Liver (tissue), 3 donors: ENCODE measurements around the gene CCL22.

Experiments
- GABPA ChIP-seq, 2 donors: IDR thresholded peaks in 1 of 2; conservative IDR thresholded peaks in 1 of 2; 2 replicates each; pipeline ENCODE4 v1.6.1; 2016; ENCODE audit warnings: antibody characterized with exemption in 2 of 2, mild to moderate bottlenecking in 1 of 2, moderate library complexity in 1 of 2
- JUND ChIP-seq, 2 donors: IDR thresholded peaks; 2 replicates each; pipeline ENCODE4 v1.6.1; 2016; ENCODE audit warnings: antibody characterized with exemption in 2 of 2
- RAD21 ChIP-seq, 2 donors: IDR thresholded peaks; 2 replicates each; pipeline ENCODE4 v1.6.1; 2016; ENCODE audit warnings: antibody characterized with exemption in 2 of 2, mild to moderate bottlenecking in 2 of 2
- RXRA ChIP-seq, 2 donors: IDR thresholded peaks; 2 replicates each; pipeline ENCODE4 v1.6.1; 2017 to 2018; ENCODE audit warnings: antibody characterized with exemption in 2 of 2, mild to moderate bottlenecking in 1 of 2
- SP1 ChIP-seq: IDR thresholded peaks from 2 replicates; pipeline ENCODE4 v1.6.1; 2018; ENCODE audit warnings: antibody characterized with exemption, mild to moderate bottlenecking
- TF ChIP-seq, protein P1 (sequence below): IDR thresholded peaks from 2 replicates; pipeline ENCODE4 v1.6.1; 2016; ENCODE audit warnings: antibody characterized with exemption, mild to moderate bottlenecking
- TF ChIP-seq, protein P2 (sequence below): fragments of 150-350 bp; IDR thresholded peaks from 2 replicates; pipeline ENCODE4 v1.5.1; 2017; ENCODE audit warnings: improper control_type of control experiment, low read depth, low read length; ENCODE audit not compliant: missing input control
- TF ChIP-seq, protein P3 (sequence below): IDR thresholded peaks from 2 replicates; pipeline ENCODE4 v1.6.1; 2016; ENCODE audit warnings: antibody characterized with exemption
- TF ChIP-seq, protein P4 (sequence below): IDR thresholded peaks from 2 replicates; pipeline ENCODE4 v1.6.1; 2016; ENCODE audit warnings: antibody characterized with exemption
- donor health status: healthy.
- donor health status: healthy.

DNA sequence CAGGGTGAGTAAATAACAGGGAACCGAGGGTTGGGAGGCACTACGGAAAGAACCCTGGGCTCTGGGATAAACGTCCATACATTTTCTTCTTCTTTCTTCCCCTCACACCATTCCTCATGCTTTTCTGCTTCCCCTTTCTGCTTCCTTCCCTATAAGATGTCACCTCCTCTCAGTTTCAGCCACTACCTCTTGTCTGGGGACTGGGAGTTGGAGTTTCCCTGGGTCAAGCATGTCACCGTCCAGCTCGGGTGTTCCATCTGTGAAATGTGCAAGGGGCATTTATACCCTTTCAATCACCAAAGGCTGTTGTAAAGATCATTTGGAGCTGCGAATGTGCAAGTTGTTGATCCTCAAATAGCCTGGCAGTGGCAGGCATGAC lies 17.5 kb upstream of the CCL22 start:
- TF ChIP-seq, protein P1, sequence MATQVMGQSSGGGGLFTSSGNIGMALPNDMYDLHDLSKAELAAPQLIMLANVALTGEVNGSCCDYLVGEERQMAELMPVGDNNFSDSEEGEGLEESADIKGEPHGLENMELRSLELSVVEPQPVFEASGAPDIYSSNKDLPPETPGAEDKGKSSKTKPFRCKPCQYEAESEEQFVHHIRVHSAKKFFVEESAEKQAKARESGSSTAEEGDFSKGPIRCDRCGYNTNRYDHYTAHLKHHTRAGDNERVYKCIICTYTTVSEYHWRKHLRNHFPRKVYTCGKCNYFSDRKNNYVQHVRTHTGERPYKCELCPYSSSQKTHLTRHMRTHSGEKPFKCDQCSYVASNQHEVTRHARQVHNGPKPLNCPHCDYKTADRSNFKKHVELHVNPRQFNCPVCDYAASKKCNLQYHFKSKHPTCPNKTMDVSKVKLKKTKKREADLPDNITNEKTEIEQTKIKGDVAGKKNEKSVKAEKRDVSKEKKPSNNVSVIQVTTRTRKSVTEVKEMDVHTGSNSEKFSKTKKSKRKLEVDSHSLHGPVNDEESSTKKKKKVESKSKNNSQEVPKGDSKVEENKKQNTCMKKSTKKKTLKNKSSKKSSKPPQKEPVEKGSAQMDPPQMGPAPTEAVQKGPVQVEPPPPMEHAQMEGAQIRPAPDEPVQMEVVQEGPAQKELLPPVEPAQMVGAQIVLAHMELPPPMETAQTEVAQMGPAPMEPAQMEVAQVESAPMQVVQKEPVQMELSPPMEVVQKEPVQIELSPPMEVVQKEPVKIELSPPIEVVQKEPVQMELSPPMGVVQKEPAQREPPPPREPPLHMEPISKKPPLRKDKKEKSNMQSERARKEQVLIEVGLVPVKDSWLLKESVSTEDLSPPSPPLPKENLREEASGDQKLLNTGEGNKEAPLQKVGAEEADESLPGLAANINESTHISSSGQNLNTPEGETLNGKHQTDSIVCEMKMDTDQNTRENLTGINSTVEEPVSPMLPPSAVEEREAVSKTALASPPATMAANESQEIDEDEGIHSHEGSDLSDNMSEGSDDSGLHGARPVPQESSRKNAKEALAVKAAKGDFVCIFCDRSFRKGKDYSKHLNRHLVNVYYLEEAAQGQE, result no peak
- TF ChIP-seq, protein P2, sequence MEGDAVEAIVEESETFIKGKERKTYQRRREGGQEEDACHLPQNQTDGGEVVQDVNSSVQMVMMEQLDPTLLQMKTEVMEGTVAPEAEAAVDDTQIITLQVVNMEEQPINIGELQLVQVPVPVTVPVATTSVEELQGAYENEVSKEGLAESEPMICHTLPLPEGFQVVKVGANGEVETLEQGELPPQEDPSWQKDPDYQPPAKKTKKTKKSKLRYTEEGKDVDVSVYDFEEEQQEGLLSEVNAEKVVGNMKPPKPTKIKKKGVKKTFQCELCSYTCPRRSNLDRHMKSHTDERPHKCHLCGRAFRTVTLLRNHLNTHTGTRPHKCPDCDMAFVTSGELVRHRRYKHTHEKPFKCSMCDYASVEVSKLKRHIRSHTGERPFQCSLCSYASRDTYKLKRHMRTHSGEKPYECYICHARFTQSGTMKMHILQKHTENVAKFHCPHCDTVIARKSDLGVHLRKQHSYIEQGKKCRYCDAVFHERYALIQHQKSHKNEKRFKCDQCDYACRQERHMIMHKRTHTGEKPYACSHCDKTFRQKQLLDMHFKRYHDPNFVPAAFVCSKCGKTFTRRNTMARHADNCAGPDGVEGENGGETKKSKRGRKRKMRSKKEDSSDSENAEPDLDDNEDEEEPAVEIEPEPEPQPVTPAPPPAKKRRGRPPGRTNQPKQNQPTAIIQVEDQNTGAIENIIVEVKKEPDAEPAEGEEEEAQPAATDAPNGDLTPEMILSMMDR, result no peak
- TF ChIP-seq RAD21 (IDR thresholded peaks at IDR 0.05), result no peak
- TF ChIP-seq, protein P3, sequence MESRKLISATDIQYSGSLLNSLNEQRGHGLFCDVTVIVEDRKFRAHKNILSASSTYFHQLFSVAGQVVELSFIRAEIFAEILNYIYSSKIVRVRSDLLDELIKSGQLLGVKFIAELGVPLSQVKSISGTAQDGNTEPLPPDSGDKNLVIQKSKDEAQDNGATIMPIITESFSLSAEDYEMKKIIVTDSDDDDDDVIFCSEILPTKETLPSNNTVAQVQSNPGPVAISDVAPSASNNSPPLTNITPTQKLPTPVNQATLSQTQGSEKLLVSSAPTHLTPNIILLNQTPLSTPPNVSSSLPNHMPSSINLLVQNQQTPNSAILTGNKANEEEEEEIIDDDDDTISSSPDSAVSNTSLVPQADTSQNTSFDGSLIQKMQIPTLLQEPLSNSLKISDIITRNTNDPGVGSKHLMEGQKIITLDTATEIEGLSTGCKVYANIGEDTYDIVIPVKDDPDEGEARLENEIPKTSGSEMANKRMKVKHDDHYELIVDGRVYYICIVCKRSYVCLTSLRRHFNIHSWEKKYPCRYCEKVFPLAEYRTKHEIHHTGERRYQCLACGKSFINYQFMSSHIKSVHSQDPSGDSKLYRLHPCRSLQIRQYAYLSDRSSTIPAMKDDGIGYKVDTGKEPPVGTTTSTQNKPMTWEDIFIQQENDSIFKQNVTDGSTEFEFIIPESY, result no peak
- TF ChIP-seq, protein P4, sequence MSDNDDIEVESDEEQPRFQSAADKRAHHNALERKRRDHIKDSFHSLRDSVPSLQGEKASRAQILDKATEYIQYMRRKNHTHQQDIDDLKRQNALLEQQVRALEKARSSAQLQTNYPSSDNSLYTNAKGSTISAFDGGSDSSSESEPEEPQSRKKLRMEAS, result no peak
- TF ChIP-seq SP1, result no peak
- no peak for TF ChIP-seq JUND (IDR thresholded peaks at IDR 0.05)
- TF ChIP-seq RXRA (IDR thresholded peaks at IDR 0.05), result no peak
- TF ChIP-seq GABPA (IDR thresholded peaks at IDR 0.05 in 1 of 2, conservative IDR thresholded peaks at IDR 0.05 in 1 of 2), result no peak
